ENCODE results near the gene PLB1.
A peak's percentile ranks its signal among the peaks of the same experiment; 100 is the strongest.

PLB1 gene

DNA sequence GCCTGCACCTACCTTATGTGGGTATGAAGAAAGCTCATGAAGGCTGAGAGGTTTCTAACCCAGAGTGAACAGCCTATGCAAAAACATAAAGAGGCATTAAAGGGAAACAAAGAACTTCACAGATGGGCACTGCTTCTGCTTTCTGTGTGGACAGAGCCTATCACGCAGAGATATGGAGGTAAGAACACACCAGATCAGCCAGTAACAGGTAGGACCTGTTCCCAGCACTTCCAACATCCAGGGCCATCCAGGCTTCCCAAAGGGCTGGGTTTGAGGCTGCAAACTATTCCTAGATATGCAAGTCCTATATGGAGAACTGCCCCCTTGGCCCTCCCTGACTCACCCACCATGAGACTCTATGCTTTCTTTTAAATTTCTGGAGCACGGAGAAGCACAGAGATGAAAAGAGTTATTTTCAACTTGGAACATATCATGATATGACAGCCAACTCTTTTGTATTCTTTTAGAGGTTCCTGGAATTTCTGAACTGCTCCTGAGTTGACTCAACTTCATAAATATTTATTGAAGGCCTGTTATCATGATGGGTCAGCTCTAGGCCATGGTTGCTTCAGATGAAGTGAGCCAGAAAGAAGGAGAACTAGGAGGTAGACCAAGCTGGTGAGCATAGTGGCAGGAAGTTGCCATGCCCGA, 178.3 kb downstream of the PLB1 start:
- no peak for DNase-seq

DNA sequence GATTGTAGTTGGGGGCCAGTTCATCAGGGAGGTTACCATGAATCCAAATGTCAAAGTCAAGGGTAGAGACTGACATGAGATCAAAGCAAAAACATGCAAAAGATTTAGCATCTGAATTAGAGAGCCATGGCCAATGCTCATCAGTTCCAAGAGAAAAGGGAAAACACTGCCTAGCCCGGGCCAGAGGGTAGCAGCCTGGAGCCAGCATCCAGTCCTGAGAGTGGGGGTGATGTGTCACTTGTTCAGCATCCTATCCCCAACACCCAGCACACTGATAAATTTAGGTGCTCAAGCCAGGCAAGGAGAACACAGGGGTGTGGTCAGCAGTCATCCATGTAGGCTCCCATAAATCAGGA, 178.8 kb downstream of the PLB1 start:
- no peak for DNase-seq

DNA sequence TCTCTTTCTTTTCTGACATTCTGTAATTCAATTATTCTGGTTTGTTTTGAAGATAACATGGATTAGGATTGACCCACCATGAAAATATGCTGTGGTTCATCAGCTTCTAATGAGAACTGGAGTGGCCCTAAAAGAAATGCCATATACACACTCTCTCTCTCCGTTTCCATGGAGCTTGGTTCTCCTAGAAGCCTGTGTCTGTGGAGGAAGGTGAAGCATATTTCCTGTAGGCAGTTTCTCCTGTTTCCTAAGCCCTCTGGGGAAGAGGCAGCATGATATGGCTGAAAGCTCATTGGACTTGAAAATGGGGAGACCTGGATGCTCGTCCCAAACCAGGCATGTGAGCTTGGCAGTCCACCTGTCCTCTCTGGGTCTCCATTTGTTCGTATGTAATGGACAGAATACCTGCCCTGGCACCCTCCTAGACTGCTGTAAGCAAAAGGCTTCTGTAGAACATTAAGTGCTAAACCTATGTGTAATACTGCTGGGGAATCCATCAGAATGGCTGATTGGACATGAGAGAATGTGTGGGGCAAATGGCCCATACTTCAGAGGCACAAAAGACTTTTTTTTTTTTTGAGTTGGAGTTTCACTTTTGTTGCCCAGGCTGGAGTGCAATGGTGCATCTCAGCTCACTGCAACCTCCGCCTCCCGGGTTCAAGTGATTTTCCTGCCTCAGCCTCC, 180.4 kb downstream of the PLB1 start:
- no peak for DNase-seq

DNA sequence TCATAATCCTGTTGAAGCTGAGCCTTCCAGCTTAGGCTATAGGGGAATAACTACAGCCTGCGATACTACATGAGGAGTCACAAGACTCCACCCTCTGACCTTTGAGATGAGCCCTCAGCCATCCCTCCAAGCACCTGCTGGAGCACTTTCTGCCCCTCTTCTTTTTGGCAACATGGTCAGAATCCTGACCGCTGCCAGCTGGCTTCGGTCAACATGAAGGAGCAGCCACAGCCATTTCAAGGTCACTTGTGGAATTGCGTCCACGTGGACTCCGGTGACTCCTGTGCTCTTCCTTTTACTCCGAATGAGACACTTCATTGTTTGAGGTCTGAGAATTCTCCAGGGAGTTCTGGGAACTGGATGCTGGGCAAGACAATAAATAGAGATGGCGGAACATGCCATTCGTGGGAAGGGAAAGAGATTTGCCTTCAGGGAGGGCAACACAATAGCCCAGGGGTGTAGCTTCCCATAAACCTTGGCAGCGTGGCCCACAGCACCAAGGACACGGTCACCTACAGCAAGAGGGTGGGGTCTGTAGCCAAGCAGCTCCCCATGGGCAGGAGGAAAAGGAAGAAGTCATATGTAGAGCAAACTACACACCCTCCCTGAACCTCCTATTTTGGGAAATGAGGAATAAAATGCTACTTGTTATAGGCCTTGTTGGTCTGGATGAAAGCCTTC, 182.5 kb downstream of the PLB1 start:
- no peak for DNase-seq

DNA sequence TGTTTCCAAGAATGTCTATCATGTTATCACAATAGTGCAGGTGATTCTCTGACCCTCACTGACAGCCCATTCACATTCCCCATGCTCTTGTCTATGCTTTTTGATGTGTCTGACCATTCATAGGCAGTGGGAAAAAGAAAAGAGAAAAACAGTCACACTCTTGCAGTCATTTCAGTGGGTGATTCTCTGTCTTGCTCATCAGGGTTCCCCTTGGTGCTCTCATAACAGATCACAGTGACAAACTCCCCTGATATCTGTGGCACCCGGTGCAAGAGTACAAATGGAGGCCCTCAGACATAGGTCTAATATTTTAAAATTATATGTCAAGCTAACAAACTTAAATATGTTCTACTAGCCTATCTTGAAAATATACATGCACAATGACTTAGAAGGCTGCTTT, 183.1 kb downstream of the PLB1 start:
- DNase-seq = no peak

DNA sequence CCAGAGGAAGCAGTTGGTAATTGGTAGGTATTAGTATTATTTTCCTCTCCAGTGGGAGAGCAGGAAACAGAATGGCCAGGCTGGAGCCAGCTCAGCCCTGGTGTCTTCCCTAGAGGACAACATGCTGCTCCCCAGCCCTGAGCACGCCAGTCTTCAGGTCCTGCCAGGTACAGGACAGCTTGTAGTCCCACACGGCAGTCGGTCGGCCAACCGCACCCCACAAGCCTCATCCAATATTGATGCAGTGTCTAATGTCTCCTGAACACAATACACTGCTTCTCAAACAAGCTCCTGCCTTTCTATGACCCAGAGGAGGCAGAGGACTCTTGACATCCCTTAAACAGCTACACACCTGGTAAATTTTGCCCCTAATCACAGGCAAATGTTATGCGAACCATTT, 184.8 kb downstream of the PLB1 start:
- DNase-seq = no peak

DNA sequence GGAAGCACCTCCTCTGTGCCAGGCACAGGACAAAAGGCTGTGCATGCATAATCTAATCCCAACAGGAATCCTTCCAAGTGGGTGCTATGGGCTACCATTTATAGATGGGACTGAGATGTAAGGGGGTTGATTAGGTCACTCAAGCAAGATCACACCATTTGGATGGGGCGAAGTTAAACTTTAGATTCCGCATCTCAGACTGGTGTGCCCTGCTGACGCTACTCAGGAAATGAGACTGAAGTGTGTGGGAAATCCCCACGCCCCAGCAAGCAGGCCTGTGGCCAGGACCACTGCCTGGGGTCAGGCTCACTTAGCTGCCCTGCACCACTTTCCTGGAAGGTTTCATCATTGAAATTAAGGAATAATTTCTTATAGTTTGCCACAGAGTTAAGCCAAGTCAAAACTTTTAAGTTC, 185.3 kb downstream of the PLB1 start:
- no peak for DNase-seq

DNA sequence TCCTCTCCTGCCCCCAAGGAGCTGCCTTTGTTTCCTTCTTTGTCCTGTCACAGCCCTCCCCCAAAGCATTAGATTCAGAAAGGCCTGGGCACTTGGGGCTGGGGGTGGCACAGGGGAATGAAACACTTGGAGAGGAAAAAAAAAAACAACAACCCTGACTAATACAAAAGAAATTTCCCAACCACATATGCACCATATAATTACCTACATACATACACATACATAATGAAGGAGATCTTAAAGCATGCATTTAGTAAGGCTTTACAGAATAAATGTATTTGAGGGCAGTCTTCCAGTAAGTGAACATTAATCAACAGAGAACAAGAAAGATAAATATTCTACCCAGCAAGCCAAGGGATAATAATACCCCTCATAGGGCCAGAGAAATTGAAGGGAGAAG, 185.7 kb downstream of the PLB1 start:
- no peak for DNase-seq

DNA sequence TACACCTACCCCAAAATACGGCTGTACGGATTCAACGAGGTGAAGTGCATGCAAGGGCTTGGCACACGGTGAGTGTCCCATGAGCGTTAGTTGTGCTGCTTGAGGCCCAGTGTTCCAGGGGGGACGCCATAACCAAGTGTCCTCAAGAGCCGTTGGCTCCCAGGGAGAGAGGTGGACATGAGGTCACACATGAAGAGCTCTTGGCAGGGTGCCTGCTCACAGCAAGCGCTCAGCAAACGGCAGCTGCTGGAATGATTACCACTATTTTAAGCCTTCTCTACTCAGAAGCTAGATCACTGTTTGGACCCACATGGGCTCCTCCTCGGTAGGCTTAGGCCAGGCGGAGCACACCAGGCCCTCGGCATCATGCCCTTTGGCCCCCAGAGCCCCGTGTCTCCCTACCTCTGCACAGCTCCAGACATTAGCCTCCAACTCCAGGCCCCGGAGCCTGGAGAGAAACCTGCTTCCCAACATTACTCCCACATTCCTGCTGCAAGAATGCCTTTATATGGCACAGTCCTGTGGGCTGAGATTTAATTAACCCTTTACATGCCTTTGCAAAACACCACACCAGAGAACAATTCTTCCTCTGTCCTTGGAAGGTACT, 187.3 kb downstream of the PLB1 start:
- DNase-seq = peak; percentile 98

DNA sequence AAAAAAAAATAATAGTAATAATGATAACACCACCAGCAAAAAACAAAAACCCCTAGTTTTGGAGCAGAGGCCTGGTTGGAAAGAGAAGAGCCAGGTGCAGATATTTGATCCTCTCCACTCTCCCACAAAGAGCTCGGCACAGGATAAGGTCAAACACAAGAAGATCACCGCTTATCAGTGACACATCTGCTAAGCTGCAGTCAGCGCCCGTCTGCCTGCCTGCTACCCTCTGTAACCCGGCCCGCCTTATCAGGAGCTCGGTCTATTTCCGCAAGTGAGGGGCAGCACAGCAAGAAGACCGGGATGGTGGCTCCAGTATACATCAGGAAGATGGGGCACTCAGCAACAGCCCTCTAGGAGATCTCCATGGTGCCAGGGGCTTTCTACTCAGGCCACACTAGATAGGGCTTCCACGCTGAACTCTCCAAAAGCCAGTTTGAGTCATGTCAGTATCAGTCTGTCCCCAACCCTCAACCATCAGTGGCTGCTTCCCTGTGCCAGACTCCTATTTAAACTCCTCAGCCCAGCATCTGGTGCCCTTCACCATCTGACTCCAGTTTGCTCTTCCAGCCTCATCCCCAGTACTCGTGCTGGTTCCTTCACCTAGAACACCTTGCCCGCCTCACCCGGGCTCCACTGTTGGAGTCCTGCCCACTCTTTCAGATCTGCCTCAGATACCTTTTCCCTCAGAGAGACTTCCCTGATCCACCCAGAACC, 188.4 kb downstream of the PLB1 start:
- peak; percentile 63 for DNase-seq

DNA sequence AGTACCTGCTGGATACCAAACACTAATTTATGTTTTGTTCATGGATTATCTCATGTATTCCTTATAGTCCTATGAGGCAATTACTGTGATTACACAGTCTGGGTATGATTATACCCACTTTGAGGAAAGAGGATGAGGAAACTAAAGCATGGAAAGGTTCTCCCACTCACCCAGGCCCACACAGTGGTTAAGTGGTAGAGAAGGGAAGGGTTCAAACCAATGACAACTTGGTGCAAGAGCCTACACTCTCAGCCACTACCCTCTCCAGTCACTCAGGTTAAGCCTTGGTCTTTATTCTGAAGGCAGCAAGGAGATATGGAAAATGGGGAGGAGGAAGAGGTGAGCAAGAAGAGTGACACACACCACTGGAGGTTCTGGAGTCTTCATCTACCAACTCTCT, 191.3 kb downstream of the PLB1 start:
- no peak for DNase-seq

DNA sequence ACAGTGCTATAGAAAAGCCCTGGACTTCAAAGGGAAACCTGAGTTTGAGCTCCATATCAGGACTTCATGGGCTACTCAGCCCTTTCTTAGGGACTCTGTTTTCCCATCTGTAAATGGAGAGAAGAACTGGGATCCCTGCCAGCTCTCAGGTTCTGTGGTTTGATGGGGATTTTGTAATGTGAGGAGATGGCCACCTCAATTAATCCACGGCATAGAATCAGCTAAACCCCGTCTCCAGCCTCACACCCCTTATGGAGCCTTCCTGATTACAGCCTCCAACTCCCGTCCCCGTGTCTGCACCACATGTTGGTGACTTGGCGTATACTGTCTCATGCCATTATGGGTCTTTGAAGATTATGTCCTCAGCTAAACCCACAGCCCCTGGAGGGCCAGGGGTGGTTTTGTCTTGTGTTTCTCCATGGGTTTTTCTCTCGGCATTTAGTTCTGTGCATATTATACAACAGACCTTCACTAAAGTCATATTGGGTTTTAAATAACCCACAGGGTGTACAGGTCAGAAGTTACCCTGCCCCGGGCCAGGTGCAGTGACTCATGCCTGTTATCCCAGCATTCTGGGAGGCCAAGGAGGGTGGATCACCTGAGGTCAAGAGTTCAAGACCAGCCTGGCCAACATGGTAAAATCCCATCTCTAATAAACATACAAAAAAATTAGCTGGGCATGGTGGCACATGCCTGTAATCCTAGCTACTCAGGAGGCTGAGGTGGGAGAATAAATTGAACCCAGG, 192.0 kb downstream of the PLB1 start:
- DNase-seq = no peak

DNA sequence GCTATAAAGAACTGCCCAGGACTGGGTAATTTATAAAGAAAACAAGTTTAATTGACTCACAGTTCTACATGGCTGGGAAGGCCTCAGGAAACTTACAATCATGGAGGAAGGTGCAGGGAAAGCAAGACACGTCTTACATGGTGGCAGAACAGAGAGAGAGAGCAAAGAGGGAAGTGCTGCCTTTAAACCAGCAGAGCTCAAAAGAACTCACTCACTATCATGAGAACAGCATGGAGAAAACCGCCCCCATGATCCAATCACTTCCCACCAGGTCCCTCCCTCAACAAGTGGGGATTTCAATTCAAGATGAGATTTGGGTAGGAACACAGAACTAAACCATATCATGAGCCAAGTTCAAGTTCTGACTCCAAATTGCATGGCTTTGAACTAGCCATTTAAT, 193.0 kb downstream of the PLB1 start:
- no peak for DNase-seq

DNA sequence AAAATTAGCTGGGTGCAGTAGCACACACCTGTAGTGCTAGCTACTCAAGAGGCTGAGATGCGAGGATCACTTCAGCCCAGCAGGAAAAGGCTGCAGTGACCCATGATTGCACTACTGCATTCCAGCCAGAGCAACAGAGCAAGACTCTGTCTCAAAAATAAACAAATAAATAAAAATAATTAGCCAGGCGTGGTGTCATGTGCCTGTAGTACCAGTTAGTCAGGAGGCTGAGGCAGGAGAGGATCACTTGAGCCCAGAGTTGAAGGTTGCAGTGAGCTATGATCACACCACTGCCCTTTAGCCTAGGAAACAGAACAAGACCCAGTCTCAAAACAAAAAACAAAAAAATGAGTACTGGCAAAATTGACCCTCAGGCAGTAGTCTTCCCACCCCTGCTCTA, 193.9 kb downstream of the PLB1 start:
- no peak for DNase-seq

DNA sequence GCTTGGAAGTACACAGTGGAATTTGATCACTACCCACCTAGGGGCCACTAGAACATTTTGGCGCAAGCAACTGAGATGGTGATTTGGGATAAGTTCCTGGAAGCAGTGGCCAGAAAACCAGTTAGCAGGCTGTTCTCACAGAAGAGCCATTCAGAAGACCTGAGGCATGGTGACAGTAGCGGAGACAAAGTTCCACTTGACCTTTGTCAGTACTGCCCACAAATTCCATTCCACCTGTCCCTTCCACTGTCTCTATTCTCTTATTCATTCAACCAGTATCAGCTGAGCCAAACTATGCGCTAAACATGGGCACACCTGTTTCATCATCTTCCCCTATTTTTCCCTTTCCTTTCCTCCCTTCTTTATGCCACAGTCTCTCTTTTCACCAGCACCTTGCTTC, 196.6 kb downstream of the PLB1 start:
- no peak for DNase-seq

DNA sequence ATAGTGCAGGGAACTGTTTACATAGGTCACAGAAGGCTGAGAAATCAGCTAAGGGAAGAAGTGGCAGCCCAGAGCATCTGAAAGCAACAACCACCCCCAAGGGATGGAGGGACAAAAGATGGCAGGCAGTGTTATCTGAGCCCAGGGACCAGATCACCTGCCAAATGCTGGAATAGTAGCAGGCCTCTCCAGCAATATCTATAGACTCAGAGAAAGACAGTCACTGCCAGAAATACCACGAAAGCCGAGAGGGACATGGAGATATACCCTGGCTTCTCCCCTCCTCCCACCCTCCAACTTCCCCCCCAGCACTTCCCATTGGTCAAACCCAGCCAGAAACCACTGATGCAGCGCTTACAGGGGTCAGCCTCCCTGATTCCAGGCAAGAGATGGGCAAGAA, 197.4 kb downstream of the PLB1 start:
- no peak for DNase-seq

All from islet precursor cell (in vitro differentiated cells).